GM12878 (cell line): ENCODE results near the gene TBCD. TPM values are rescaled to one million over a fixed set of nuclear protein-coding genes. Genes with fewer than 3 reads are reported as not detected.

Experiments used
- ATAC-seq: fragments of 200-7000 bp; cut with Tn5 transposase; 3 replicates; pipeline ENCODE4 v1.9.1; 2020; ENCODE audit warnings: mild to moderate bottlenecking, moderate library complexity
- BruUV-seq: library from RNA; stranded (reverse); fragments of 400-500 nt; replicated peaks from 2 replicates; lab custom pipeline; 2021; lab: Mats Ljungman, UMichigan
- CTCF ChIA-PET: fragments of 300-600 bp; sonication (Branson Sonifier 250); formaldehyde crosslinking; extraction: SDS; loops from one replicate; lab custom pipeline; 2021; ENCODE audit warnings: inconsistent platforms; lab: Yijun Ruan, JAX
- POLR2A ChIA-PET: fragments of 350-600 bp; formaldehyde crosslinking; extraction: SDS; loops from one replicate; lab custom pipeline; 2021; ENCODE audit warnings: inconsistent platforms; lab: Charles Lee
- RAD21 ChIA-PET: fragments of 300-600 bp; sonication (Branson Sonifier 250); formaldehyde crosslinking; loops from one replicate; lab custom pipeline; 2023; ENCODE audit warnings: antibody characterized with exemption; ENCODE audit not compliant: unreplicated experiment; lab: Charles Lee
- SMC1A ChIA-PET: fragments of 300-600 bp; sonication (Branson Sonifier 250); formaldehyde crosslinking; loops from one replicate; lab custom pipeline; 2023; ENCODE audit not compliant: unreplicated experiment, uncharacterized antibody; lab: Charles Lee
- DNase-seq: peaks from one replicate; pipeline ENCODE4 v3.0.0-alpha.2; 2011; ENCODE audit warnings: low read depth, low spot score
- FAIRE-seq: peaks from 3 replicates; lab custom pipeline; 2011; peaks lifted over from hg19 to GRCh38; lab: Jason Lieb, UNC
- H2AFZ ChIP-seq: 2 replicates; pipeline ENCODE4 v1.6.0; 2011; ENCODE audit warnings: low read depth, low read length, control low read depth; ENCODE audit not compliant: control insufficient read depth
- H3K27ac ChIP-seq: 2 replicates; pipeline ENCODE4 v1.5.1; 2011; ENCODE audit warnings: control low read depth; ENCODE audit not compliant: control insufficient read depth, insufficient read depth
- H3K27me3 ChIP-seq, 2 experiments: replicated peaks in 1 of 2; 2 replicates each; pipeline versions ENCODE4 v1.6.0 to v1.6.1; 2011; ENCODE audit warnings: low read length in 1 of 2; ENCODE audit not compliant: control insufficient read depth in 2 of 2, insufficient read depth in 2 of 2
- H3K36me3 ChIP-seq, 2 experiments: 2 replicates each; pipeline ENCODE4 v1.5.1; 2011; ENCODE audit warnings: low read length in 1 of 2; ENCODE audit not compliant: control insufficient read depth in 2 of 2, insufficient read depth in 2 of 2
- H3K4me1 ChIP-seq: 2 replicates; pipeline ENCODE4 v1.6.1; 2011; ENCODE audit warnings: mild to moderate bottlenecking, low read length, moderate library complexity, mixed read lengths; ENCODE audit not compliant: control insufficient read depth, insufficient read depth
- H3K4me2 ChIP-seq: 2 replicates; pipeline ENCODE4 v1.6.0; 2011; ENCODE audit warnings: control low read depth; ENCODE audit not compliant: control insufficient read depth, insufficient read depth
- H3K4me3 ChIP-seq: fragments of 200-600 bp; sonication (generic); 2 replicates; pipeline ENCODE4 v1.5.1; 2016
- H3K79me2 ChIP-seq: 2 replicates; pipeline ENCODE4 v1.6.0; 2011; ENCODE audit warnings: low read length; ENCODE audit not compliant: control insufficient read depth, insufficient read depth
- H3K9ac ChIP-seq: 2 replicates; pipeline ENCODE4 v1.8.0; 2011; ENCODE audit warnings: low read length, control low read depth, mixed read lengths; ENCODE audit not compliant: control insufficient read depth, insufficient read depth
- H3K9me3 ChIP-seq: replicated peaks from 3 replicates; pipeline ENCODE4 v1.5.1; 2011; ENCODE audit warnings: mild to moderate bottlenecking, low read length; ENCODE audit not compliant: control insufficient read depth, insufficient read depth
- H4K20me1 ChIP-seq: 2 replicates; pipeline ENCODE4 v1.6.0; 2011; ENCODE audit not compliant: control insufficient read depth, insufficient read depth
- BRCA1 ChIP-seq: IDR thresholded peaks from 2 replicates; pipeline ENCODE4 v1.6.1; 2011; ENCODE audit warnings: low read depth, low read length, improper control_type of control experiment
- DPF2 ChIP-seq: fragments of 450-650 bp; IDR thresholded peaks from 2 replicates; pipeline ENCODE4 v1.6.1; 2017; ENCODE audit warnings: mild to moderate bottlenecking
- EP300 ChIP-seq, 2 experiments: fragments of 150-350 bp in 1 of 2; IDR thresholded peaks; 2 replicates each; pipeline ENCODE4 v1.6.1; 2011 to 2012; ENCODE audit warnings: low read depth in 2 of 2, low read length in 2 of 2, borderline replicate concordance in 1 of 2, improper control_type of control experiment in 1 of 2, inconsistent platforms in 1 of 2; ENCODE audit not compliant: control insufficient read depth in 1 of 2
- KAT2A ChIP-seq: conservative IDR thresholded peaks from 2 replicates; pipeline ENCODE4 v1.6.1; 2011; ENCODE audit warnings: low read depth, low read length; ENCODE audit not compliant: control insufficient read depth
- KLF5 ChIP-seq: fragments of 450-650 bp; IDR thresholded peaks from 2 replicates; pipeline ENCODE4 v1.6.1; 2014; ENCODE audit warnings: mild to moderate bottlenecking; ENCODE audit not compliant: partially characterized antibody
- MEF2A ChIP-seq: IDR thresholded peaks from 2 replicates; pipeline ENCODE4 v1.6.1; 2011; ENCODE audit warnings: low read depth, mild to moderate bottlenecking, low read length, moderate library complexity; ENCODE audit not compliant: insufficient read depth
- MYB ChIP-seq: fragments of 150-350 bp; IDR thresholded peaks from 2 replicates; pipeline ENCODE4 v1.6.1; 2014; ENCODE audit warnings: mild to moderate bottlenecking, low read depth, low read length, borderline replicate concordance
- MYC ChIP-seq: IDR thresholded peaks from 2 replicates; pipeline ENCODE4 v1.6.1; 2011; ENCODE audit warnings: mild to moderate bottlenecking, low read length, moderate library complexity, inconsistent platforms; ENCODE audit not compliant: insufficient read depth, insufficient replicate concordance, insufficient read length, severe bottlenecking
- PAX8 ChIP-seq: fragments of 450-650 bp; IDR thresholded peaks from 2 replicates; pipeline ENCODE4 v1.6.1; 2017; ENCODE audit warnings: mild to moderate bottlenecking, moderate library complexity
- POU2F2 ChIP-seq: IDR thresholded peaks from 3 replicates; pipeline ENCODE4 v1.6.1; 2011; ENCODE audit warnings: low read depth, mild to moderate bottlenecking, low read length, borderline replicate concordance
- RELA ChIP-seq: fragments of 450-650 bp; IDR thresholded peaks from 2 replicates; pipeline ENCODE4 v1.8.0; 2014; ENCODE audit warnings: borderline replicate concordance; ENCODE audit not compliant: partially characterized antibody
- SP1 ChIP-seq: IDR thresholded peaks from one replicate; pipeline ENCODE4 v1.6.1; 2011; ENCODE audit warnings: low read depth, low read length
- SREBF1 ChIP-seq: IDR thresholded peaks from 2 replicates; pipeline ENCODE4 v1.6.1; 2012; ENCODE audit warnings: mild to moderate bottlenecking, low read length
- ZNF274 ChIP-seq: IDR thresholded peaks from one replicate; pipeline ENCODE4 v1.8.0; 2011; ENCODE audit not compliant: insufficient read length, insufficient read depth
- ZNF384 ChIP-seq: IDR thresholded peaks from 2 replicates; pipeline ENCODE4 v1.6.1; 2012; ENCODE audit warnings: low read depth, mild to moderate bottlenecking, low read length, improper control_type of control experiment, borderline replicate concordance
- WGBS: methylation state at CpG from one replicate; pipeline ENCODE4 v1.1.6; 2016; ENCODE audit warnings: low lambda C conversion rate; ENCODE audit not compliant: insufficient replicate concordance, insufficient coverage; ENCODE audit errors: missing lambda C conversion rate; 5-methylcytosine and 5-hydroxymethylcytosine counted together
- in situ Hi-C: fragments of 300-500 bp; cut with MboI; formaldehyde crosslinking; loops from 9 replicates; pipeline ENCODE4 v1.14.3; 2018; ENCODE audit warnings: mixed read lengths
- intact Hi-C: fragments of 100-400 bp; cut with micrococcal nuclease; formaldehyde crosslinking; loops from one replicate; pipeline ENCODE4 v1.14.2; 2022; ENCODE audit not compliant: unreplicated experiment
- polyA plus RNA-seq, 11 experiments: library from polyadenylated mRNA; depleted of rRNA in 4 of 11; unstranded in 6 of 11; stranded (reverse) in 5 of 11; fragments of >200 nt; fragmentation: Nextera tagmentation in 4 of 11; fragmentation: Illumina TruSeq in 1 of 11; extraction: Ambion mirVana in 4 of 11; extraction: Trizol in 1 of 11; gene quantifications; 1 replicate in 1 of 11; 2 replicates in 10 of 11; pipeline versions ENCODE4 v1.2.1 to v1.2.3, GENCODE V29; 2011 to 2016; ENCODE audit warnings: inconsistent platforms in 2 of 11, missing spikeins in 2 of 11, low read depth in 1 of 11
- total RNA-seq, 4 experiments: library from RNA; depleted of rRNA in 3 of 4; stranded (reverse); fragments of >200 nt in 3 of 4; fragmentation: Illumina TruSeq in 1 of 4; extraction: Trizol in 1 of 4; gene quantifications; 2 replicates each; pipeline versions ENCODE4 v1.2.1 to v1.2.3, GENCODE V29; 2013 to 2021
- TF ChIP-seq, protein P1 (sequence below): IDR thresholded peaks from 2 replicates; pipeline ENCODE4 v1.6.1; 2011; ENCODE audit warnings: borderline replicate concordance, low read depth, mild to moderate bottlenecking, moderate library complexity, mixed read lengths, low read length; ENCODE audit not compliant: insufficient read depth; ENCODE audit errors: extremely low read length
- TF ChIP-seq, protein P2 (sequence below): fragments of 450-650 bp; IDR thresholded peaks from 2 replicates; pipeline ENCODE4 v1.6.1; 2017; ENCODE audit warnings: mild to moderate bottlenecking
- TF ChIP-seq, protein P3 (sequence below): fragments of 450-650 bp; IDR thresholded peaks from 2 replicates; pipeline ENCODE4 v1.6.1; 2017; ENCODE audit warnings: antibody characterized with exemption, mild to moderate bottlenecking, moderate library complexity
- TF ChIP-seq, protein P4 (sequence below): fragments of 450-650 bp; IDR thresholded peaks from 2 replicates; pipeline ENCODE4 v1.6.1; 2014; ENCODE audit warnings: mild to moderate bottlenecking

Gene TBCD
- total and polyA plus RNA-seq, 10 of the 15 experiments (the other 5 are each of a cell fraction or from before 2014, with no cell fraction given): 10.3 to 114 (median 52.4) TPM

DNA sequence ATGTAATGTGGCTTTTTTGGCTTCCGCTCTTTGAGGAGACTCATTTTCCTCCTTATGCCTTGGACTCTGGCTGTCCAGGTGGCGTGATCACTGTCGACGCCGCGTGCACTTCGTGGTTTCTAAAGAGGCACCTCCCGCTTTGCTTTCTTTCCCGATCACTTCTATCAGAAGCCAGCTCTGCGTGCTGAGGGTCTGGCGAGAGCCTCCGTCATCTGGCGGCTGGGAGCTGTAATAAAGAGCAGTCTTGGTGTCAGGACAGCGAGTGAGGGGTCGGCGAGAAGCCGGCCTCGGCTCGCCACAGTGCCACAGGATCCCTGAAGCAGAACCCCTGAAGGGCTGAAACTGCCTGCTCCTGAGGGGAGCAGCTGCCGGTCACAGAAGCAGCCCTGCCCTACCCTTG lies 80.5 kb downstream of the TBCD start:
- Histone ChIP-seq H3K36me3 (peaks cover 3 to 4% of the 10 kb centered on the region in 2 experiments; a peak in 3 of 4 replicates), H4K20me1 (no peaks in the 10 kb centered on the region), H3K9me3 (no peaks in the 10 kb centered on the region), H3K9ac (no peak overlapping the region), H3K4me2 (no peak overlapping the region), H3K4me1 (no peaks in the 10 kb centered on the region), H3K79me2 (no peaks in the 10 kb centered on the region), H3K27ac (no peak overlapping the region), H3K4me3 (no peak overlapping the region), H3K27me3 (no peaks in the 10 kb centered on the region), H2AFZ (no peak overlapping the region)
- ChIA-PET RAD21 (no interaction called here), POLR2A (no interaction called here), SMC1A (no interaction called here), CTCF (no interaction called here)
- WGBS: 94% methylated on average over 20 of the region's 20 CpGs
- no TSS peak for BruUV-seq
- intact Hi-C loops: no loop called here
- ATAC-seq: no peak
- DNase-seq: no peak
- in situ Hi-C loops: no loop called here
- FAIRE-seq: no peak
- no peak for TF ChIP-seq ZNF274
- TF ChIP-seq DPF2: no peak
- no peak for TF ChIP-seq POU2F2
- no peak for TF ChIP-seq MYB
- TF ChIP-seq MEF2A: no peak
- TF ChIP-seq MYC: no peak
- no peak for TF ChIP-seq SP1
- TF ChIP-seq, protein P1, sequence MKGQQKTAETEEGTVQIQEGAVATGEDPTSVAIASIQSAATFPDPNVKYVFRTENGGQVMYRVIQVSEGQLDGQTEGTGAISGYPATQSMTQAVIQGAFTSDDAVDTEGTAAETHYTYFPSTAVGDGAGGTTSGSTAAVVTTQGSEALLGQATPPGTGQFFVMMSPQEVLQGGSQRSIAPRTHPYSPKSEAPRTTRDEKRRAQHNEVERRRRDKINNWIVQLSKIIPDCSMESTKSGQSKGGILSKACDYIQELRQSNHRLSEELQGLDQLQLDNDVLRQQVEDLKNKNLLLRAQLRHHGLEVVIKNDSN: no peak
- TF ChIP-seq EP300 (IDR thresholded peaks at IDR 0.05; ENCODE audit: borderline replicate concordance in 1 of 2, control insufficient read depth in 1 of 2, low read depth in 2 of 2, low read length in 2 of 2): no peak
- TF ChIP-seq RELA: no peak
- TF ChIP-seq KAT2A: no peak
- TF ChIP-seq, protein P2, sequence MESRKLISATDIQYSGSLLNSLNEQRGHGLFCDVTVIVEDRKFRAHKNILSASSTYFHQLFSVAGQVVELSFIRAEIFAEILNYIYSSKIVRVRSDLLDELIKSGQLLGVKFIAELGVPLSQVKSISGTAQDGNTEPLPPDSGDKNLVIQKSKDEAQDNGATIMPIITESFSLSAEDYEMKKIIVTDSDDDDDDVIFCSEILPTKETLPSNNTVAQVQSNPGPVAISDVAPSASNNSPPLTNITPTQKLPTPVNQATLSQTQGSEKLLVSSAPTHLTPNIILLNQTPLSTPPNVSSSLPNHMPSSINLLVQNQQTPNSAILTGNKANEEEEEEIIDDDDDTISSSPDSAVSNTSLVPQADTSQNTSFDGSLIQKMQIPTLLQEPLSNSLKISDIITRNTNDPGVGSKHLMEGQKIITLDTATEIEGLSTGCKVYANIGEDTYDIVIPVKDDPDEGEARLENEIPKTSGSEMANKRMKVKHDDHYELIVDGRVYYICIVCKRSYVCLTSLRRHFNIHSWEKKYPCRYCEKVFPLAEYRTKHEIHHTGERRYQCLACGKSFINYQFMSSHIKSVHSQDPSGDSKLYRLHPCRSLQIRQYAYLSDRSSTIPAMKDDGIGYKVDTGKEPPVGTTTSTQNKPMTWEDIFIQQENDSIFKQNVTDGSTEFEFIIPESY: no peak
- TF ChIP-seq PAX8: no peak
- TF ChIP-seq SREBF1: no peak
- TF ChIP-seq ZNF384: no peak
- TF ChIP-seq, protein P3, sequence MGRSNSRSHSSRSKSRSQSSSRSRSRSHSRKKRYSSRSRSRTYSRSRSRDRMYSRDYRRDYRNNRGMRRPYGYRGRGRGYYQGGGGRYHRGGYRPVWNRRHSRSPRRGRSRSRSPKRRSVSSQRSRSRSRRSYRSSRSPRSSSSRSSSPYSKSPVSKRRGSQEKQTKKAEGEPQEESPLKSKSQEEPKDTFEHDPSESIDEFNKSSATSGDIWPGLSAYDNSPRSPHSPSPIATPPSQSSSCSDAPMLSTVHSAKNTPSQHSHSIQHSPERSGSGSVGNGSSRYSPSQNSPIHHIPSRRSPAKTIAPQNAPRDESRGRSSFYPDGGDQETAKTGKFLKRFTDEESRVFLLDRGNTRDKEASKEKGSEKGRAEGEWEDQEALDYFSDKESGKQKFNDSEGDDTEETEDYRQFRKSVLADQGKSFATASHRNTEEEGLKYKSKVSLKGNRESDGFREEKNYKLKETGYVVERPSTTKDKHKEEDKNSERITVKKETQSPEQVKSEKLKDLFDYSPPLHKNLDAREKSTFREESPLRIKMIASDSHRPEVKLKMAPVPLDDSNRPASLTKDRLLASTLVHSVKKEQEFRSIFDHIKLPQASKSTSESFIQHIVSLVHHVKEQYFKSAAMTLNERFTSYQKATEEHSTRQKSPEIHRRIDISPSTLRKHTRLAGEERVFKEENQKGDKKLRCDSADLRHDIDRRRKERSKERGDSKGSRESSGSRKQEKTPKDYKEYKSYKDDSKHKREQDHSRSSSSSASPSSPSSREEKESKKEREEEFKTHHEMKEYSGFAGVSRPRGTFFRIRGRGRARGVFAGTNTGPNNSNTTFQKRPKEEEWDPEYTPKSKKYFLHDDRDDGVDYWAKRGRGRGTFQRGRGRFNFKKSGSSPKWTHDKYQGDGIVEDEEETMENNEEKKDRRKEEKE: no peak
- TF ChIP-seq, protein P4, sequence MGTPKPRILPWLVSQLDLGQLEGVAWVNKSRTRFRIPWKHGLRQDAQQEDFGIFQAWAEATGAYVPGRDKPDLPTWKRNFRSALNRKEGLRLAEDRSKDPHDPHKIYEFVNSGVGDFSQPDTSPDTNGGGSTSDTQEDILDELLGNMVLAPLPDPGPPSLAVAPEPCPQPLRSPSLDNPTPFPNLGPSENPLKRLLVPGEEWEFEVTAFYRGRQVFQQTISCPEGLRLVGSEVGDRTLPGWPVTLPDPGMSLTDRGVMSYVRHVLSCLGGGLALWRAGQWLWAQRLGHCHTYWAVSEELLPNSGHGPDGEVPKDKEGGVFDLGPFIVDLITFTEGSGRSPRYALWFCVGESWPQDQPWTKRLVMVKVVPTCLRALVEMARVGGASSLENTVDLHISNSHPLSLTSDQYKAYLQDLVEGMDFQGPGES: no peak
- no peak for TF ChIP-seq KLF5
- no peak for TF ChIP-seq BRCA1
